NCI-H2081 treated with DMSO at 0.1 percent for 48 hours (cell line): ENCODE data around the gene FAT1.
A peak's percentile ranks its signal among the peaks of the same experiment; 100 is the strongest.

Experiments
- DNase-seq: peaks from one replicate; lab custom pipeline; 2025; lab: John Stamatoyannopoulos, UW

Gene FAT1

DNA sequence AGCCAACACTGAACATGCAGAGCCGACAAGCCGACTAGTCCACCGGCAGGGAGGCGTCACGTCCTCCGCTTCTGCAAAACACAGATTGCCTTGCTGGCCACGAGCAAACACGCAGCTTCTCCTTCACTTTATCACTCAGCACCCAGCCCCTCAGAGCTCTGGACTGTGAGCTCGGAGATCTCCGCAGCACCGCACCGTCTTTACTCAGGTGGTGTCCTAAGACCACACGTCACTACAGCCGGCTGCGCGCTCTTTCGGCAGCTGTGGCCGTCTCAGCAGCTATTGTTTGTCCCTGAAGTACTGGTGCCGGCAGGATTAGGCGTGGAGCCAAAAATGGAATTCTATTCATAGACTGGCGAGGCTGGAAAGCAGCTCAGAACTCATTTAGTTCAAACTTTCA is 72.0 kb downstream of the FAT1 start:
- peak; percentile 54 for DNase-seq

DNA sequence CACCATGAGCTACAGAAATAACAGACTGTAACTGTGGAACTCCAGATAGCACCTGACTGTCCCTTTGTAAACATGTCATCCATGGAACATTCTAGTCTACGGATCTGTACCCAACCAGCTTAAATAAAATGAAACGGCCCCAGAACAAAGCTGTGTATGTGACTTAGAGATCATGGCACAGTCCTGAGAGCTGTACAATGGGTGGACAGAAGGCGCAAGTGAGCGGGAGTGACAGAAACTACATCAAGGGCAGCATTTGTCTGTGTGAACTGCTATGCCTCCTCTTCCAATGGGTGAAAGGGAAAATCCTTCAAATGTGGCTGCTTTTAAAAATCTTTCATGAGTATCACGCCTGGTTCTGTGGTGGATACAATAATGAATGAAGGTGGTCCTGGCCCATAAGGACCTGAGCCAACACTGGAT is 72.5 kb downstream of the FAT1 start:
- DNase-seq, result no peak

DNA sequence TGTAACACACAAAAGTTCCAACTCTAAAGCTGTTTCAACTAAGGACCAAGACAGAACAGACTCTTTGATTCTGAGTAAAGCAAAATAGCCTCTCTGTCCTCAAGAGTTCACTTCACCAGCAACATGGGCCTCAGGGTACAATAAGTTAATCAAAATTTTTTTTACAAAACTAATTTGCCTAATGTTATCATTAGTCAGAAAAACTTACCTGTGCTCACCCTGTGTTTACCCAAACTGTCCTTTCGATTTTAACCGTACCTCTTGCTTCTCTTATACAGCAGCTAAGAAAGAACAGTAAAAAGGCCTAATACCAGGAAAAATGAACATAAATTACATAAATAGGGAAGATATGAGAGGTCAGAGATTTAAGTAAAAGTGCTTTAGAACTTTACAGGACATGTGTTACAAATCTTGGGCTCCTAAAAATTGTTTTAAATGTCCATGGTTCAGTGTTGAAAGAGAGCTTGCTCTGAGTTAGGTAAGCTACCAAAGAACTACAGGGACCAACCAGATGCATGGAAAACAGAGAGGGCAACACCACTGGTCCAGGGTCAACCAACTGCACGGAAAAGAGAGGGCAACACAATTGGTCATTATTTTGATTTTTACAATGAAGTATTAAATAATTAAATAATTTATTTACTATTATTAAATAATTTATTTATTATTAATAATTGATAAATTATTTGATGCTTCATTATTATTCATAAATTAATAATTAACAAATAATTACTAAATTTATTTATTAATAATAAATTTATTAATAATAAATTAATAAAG is 73.1 kb downstream of the FAT1 start:
- DNase-seq, result no peak

DNA sequence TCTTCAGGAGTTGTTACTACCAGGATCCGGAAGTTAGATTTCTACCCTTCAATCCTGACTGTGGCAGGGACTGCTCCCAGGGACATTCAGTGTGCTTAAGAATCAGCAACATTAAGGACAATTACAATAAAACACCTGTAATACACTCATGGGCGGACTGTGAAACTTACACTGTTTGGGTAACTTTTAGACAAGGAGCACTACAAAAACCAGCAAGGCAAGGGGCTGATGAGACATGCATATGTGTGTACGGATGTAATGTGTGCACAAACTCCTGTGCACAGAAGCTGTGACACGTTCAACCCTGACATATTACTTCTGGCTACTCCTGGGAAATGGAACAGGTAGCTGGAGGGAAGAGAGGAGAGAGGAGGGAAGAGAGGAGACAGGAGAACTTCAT is 75.8 kb downstream of the FAT1 start:
- no peak for DNase-seq

DNA sequence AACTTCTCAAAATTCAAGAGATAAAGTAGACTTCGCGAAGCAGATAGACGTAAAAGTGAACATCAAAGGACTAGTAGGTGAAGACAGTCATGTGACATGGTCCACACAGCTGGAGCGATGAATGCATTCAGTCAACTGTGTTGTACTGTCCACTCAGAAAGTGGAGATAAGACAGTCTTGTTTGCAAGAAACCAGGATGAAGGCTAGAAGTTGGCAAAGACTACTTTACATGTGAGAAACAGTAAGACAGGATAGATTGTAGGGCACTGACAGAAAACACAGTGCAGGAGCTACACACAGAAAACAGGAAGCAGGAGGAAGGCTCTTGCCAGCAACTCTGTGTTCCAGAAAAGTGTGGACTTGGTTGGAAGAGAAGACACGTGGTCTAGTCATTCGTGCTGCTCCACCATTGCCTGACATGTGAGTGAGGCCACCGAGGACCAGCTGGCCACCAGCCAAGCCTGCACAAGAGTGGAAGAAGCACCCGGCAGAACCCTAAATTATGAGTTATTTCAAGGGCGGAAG is 78.9 kb downstream of the FAT1 start:
- no peak for DNase-seq

DNA sequence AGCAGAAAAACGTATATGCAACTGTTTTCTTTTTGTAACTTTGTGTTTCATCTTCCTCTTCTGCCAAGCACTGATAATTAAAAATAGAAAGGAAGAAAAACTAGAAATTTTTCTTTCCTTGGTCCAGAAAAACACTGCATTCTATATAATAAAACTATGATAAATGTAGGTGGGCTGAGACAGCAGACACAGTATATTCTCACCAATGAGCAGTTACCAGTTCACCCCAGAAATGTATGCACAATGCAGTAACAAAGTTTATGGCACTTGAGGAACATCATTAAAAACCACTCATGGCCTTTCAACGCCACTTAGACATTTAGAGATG is 79.4 kb downstream of the FAT1 start:
- DNase-seq, result no peak

DNA sequence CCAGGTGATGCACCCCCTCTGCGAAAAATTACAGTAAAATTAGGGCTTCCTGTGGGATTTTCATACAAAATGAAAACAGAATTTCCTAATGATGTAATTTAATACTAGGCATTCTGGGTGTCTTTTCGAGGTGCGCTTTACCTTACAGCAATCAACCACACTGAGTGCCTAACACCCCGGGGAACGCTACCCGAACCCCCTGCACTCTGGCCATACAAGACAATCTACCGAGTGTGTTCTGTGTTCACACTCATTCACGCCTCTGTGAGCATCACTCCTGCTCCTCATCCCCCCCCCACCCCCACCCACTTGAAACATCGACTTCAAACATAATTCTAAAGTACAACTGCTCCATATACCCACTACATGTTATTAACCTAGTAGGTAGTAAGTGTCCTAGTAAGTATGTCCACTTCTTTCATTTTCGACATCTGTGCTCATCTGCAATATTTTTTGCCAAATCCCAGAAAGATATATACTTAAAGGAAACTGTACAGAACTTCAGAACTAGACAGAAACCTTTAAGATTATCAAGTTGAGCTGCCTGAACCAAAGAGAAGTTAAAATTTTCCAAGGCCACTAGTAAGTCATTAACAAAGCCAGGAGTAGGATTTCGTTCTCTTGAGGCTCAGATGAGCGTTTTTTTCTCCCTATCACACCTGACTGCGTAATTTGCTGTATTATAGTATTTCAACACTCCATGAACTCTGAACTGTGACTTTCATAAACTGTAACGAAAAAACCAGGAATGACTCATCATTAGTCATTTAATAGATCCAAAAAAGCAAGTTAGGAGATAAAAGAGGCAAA is 80.0 kb downstream of the FAT1 start:
- DNase-seq, result no peak

DNA sequence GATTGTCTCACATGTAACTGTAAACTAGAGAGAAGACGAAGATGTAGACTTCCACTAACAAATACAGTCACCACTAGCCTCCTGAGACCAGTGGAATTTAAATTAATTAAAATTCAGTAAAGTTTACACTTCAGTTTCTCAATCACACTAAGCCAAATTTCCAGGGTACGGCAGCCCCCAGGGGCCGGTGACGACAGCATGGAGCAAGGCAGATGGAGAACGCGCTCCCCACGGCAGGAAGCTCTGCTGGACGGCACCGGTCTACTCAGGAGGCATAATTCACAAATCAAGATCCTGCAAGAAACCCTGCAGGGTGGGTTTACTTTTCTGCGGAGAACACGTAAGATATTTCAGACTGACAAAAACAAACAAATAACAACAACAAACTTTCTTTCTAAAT is 80.7 kb downstream of the FAT1 start:
- no peak for DNase-seq

DNA sequence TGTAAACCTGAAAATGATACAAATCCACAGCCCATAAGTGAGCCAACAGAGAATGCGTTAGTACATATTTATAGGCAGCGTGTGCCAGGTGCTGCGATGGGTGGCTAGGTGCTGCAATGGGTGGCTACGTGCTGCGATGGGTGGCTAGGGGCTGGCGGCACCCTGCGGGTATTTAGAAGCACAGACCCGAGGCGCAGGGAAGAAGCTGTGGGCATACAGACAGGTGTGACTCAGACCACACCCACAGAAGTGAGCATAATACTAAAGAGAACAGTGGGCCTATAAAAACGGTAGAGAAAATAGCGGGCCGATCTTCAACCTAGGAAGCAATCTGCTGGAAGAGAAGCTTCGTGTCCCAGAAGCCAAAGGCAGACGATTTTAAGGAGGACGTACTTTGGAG is 81.1 kb downstream of the FAT1 start:
- no peak for DNase-seq

DNA sequence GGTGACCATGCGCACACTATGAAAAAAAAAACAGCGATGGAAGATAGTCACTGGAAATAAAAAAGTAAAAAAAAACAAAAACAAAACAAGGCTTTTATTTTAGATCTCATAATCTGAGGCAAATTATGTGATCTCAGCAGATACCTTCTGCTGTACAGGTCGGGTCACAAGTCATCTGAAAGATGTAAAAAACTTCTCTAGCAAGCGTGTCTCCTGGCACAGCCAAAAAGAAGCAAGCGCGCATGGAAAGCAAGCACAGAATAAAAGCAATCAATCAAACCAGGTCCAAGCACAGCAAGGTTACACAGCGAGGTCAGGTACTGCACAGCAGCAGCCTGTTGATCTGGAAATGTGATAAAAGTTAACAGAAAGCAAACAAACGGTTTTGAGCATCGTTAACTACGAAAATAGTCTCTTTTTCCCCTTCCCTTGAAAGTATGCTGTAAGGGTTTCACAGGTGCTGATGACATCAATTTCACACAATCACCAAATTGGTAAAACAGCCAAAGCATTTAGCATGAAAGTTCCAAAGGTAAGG is 89.0 kb downstream of the FAT1 start:
- no peak for DNase-seq

DNA sequence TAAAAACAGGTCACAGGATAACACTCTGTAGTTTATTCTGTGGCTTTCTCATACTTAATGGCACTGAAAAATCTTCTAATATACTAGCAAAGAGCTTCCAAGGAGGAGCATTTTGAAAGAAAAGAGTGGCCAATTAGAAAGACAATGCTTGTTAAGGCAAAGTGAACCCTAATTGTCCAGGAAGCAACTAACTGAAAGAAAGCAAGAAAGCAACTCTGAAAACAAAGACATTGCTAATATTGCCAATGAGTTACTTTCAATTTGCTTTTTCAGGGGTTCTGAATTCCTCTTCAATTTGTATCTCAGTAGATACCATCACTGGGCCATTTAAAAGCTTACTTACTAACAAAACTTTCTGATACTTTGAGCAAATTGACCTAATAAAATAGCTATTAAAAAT is 89.8 kb downstream of the FAT1 start:
- no peak for DNase-seq

DNA sequence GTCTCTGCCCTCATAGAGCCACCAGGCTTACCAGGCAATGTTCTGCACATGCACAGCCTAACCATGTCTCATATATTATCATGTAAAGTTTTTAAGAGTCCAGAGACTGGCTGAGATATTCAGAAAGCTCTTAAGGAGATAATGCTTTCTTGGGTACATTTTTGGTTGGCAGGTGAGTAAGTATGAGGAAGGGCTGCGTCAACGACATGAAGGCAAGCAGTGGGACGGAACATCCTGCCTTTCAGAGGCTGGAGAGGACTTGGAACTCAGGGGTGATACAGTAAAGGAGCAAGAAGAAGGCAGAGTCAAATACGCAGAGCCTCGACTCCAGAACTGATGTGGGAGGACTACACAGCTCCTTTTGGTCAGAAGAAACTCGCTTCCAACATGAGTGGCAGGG is 93.5 kb downstream of the FAT1 start:
- no peak for DNase-seq

DNA sequence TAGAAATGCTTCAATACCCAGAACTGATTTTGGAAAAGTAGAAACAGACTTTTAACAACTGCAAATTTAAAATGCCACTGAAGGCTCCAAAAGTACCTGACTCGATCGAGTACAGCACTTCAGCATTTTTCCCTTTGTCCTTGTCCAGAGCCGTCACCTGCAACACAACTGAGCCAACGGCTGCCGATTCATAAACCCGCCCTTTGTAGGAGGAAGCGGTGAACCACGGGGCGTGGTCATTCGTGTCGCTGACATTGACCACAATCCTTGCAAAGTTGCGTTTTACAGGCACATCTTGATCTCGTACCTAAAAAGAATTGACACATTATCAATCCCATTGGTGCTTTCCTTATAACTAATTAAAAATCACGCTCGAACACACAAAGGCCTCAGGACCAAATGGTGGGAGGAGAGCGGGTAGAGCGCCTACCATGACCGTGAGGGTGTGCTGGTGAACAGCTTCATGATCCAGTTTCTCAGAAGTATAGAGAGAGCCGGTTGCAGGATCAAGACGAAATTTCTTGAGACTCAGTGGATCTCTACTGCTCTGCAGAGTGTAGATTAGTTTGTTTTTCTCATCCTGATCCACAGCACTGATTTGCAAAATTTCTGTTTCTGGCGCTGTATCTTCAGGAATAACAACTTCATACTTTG is 95.5 kb downstream of the FAT1 start:
- DNase-seq, result no peak

DNA sequence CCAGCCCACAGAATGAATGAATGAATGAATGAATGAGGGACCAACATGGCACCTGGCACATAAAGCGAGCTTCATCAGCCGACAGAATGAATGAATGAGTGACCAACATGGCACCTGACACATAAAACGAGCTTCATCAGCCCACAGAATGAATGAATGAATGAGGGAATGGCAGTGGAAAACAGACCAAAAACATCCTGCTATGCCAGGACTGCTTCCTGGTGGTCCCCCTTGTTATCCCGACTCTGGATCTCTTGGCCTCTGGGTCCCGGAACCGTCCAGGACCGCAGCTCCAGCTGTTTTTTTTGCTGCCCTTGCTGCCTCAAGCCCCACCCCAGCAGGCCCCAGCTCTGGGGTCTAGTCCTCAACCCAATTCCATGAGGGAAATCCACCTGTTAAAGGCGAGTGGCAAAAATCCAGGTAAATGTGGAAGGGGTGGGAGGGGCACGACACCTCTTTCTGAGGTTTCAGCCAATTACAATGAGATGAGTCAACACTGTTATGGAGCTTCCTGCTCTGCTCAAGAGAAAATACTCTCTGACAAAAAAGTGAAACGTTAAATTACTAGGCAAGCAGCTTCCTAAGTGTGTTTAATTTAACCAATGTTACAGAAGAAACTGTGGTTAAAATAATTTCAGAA is 96.3 kb downstream of the FAT1 start:
- no peak for DNase-seq

DNA sequence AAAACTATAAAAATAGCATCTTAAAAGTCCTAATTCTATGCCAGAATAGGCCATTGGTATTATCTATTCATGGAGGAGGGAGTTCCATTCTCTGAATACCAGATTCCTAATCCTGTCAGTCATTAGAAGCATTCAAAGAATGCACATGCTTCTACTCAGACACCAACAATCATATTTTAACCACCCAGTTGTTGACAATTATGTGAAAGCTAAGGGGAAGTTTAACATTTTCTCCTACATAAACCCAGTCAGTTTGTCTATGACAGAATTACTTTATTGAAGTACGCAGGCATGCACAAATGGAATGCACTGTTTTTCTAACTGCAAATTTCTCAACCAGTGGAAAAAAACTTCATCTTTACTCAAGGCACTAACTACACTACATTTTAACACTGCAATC is 98.7 kb downstream of the FAT1 start:
- no peak for DNase-seq

DNA sequence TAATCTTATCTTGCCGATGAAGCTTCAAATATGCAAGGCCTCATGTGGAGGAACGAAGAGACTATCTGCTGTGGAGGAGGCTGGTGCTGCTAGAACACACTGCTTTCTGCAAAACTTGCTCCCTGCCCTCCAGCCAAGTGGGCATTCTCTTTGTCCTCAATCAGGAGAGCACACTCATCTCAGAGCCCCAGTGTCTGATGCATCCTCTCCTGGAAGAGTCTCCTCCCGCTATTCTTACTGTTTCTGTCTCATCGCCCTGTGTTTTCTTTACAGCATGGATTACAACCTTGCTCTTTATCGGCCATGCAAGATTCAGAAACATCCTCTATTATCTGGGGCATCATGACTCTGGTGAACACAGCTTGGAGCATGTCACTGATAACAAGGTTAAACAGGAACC is 100.1 kb downstream of the FAT1 start:
- DNase-seq, result no peak

DNA sequence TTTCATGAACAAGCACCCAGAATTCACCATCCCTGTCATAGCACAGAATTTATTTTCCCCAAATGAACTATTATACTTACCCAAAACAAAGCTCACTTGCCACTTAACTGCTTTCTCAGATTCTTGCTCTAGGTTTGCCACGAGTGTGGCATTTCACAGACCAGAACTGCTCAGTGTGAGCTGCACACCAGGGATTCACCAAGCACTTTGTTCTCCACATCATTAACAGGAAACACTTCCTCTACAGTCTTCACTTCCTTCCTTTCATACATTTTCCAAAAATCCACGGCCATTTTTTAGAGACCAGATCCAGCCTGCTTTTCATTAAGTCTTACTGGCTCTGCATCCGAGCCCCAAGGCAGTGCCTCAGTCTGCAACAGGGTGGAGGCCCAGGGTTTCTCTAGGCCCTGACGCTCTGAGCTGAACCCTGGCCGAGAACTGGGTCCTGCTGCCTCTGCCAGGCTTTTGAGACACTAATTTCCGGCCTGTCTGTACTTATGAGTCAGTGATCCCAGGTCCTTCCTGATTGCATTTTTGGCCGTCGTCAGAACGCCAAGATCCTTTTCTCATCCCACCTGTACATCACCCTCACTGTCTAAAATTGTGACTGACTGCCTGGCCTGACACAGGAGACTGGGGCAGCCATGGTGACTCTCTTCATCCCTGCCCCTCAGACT is 100.7 kb downstream of the FAT1 start:
- no peak for DNase-seq

DNA sequence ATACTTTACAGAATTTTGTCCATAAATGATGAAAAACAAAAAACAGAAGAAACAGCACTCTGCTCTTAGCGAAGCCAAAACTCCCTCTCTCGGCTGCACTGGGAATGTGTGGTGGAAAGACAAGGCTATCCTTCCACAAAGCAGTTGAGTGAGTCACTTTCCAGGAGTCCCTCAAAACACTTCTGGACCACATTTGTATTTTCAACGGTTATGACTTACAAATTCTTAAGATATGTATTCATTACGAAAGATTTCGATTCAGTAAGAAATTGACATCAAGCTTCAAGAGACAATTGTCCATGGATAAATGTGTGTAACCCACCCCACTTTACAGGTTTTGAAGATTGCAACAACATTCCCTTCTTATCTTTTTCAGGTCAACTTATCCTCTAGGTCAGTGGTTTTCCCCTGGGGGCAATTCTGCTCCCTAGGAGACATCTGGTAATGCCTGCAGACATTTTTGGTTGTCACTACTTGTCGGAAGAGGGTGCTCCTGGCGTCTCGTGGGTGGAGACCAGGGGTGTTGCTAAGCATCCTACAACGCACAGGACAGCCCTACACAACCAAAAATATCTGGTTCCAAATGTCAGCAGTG is 101.6 kb downstream of the FAT1 start:
- no peak for DNase-seq

DNA sequence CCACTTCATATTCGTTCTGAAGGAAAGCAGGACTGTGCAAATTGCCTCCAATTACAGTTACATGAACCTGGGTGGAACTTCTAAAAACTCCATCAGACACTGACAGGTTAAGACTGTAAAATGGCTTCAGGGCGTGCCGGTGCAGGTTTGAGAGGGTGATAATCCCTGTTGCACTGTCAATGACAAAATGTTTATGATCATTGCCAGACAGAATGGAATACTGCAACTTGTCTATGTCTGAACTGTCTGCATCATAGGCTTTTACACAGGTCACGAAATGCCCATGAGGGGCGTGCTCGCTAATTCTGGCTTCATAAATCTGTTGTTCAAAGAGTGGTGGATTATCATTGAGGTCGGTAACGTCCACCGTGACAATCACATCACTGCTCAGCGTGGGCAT is 104.6 kb downstream of the FAT1 start:
- no peak for DNase-seq

DNA sequence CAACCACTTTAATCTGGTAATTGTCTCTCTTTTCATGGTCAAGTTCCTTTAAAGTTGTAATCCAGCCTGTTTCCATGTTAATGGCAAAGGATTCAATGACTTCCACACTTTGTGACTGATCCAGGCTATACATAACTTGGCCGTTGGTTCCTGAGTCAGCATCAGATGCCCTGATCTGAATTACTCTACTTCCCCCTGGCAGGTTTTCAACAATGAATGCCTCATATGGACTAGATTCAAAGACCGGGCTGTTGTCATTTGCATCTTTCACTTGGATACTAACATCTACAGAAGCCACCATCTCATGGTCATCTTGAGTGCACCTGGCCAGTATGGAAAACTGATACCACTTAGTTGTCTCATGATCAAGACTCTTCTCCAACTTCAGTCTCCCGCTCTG is 105.7 kb downstream of the FAT1 start:
- DNase-seq, result no peak

DNA sequence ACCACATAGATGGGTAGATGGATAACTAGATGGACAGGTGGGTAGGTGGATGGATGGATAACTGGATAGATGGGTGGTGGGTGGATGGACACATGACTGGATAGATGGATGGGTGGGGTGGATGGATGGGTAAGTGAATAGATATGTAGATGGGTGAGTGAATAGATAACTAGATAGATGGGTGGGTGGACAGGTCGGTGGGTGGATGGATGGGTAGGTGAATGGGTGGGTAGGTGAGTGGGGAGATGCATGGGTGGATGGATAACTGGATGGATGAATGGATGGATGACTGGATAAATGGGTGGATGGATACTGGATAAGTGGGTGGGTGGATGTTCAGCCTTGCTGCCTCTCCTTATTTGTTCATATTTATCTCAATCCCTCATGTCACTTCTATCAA is 116.2 kb downstream of the FAT1 start:
- no peak for DNase-seq
